Stimulated activated CD4-positive, alpha-beta T cell treated with anti-CD3 and anti-CD28 coated beads, Interleukin-12 subunit alpha, Interleukin-12 subunit beta, amount 100 ng/mL, for 4 hours (primary cell): ENCODE data around the gene ITPA.
"Not testable (repeated sequence)": the region's sequence is repeated elsewhere in the genome, so short reads cannot be mapped to it uniquely, and the experiment has no call there.

Source experiments
- DNase-seq: peaks from one replicate; pipeline ENCODE4 v3.0.0-alpha.2; 2020

Gene ITPA

GRCh38 chr20:3173610-3174441, 35.5 kb upstream of the ITPA start:
- peak; percentile 93 for DNase-seq

GRCh38 chr20:3174442-3175261, 34.6 kb upstream of the ITPA start:
- no peak for DNase-seq

- DNase-seq: no peak
These were observed 34.0 kb upstream of the ITPA start for GRCh38 chr20:3175270-3175669.

GRCh38 chr20:3177746-3178485, 31.4 kb upstream of the ITPA start:
- no peak for DNase-seq

GRCh38 chr20:3180319-3180718, 29.0 kb upstream of the ITPA start:
- no peak for DNase-seq

GRCh38 chr20:3181270-3181669, 28.0 kb upstream of the ITPA start:
- DNase-seq: no peak

GRCh38 chr20:3182429-3182828, 26.9 kb upstream of the ITPA start:
- not testable (repeated sequence) for DNase-seq

- DNase-seq: no peak
These were observed 25.2 kb upstream of the ITPA start for GRCh38 chr20:3183896-3184612.

- DNase-seq: not testable (repeated sequence)
These were observed 21.4 kb upstream of the ITPA start for GRCh38 chr20:3187861-3188260.

- no peak for DNase-seq
These were observed 20.4 kb upstream of the ITPA start for GRCh38 chr20:3188823-3189413.

- no peak for DNase-seq
These were observed 19.7 kb upstream of the ITPA start for GRCh38 chr20:3189561-3190131.

GRCh38 chr20:3190681-3191111, 18.6 kb upstream of the ITPA start:
- no peak for DNase-seq

GRCh38 chr20:3192226-3193015, 16.9 kb upstream of the ITPA start:
- DNase-seq: no peak

GRCh38 chr20:3193806-3194616, 15.3 kb upstream of the ITPA start:
- DNase-seq: no peak

- no peak for DNase-seq
These were observed 14.5 kb upstream of the ITPA start for GRCh38 chr20:3194617-3195280.

- no peak for DNase-seq
These were observed 13.6 kb upstream of the ITPA start for GRCh38 chr20:3195590-3196237.

- DNase-seq: no peak
These were observed 10.1 kb upstream of the ITPA start for GRCh38 chr20:3199206-3199605.

GRCh38 chr20:3199976-3200755, 9.1 kb upstream of the ITPA start:
- DNase-seq: no peak
